Measurements from ENCODE around the gene GDE1.
"Not testable (repeated sequence)": the region's sequence is repeated elsewhere in the genome, so short reads cannot be mapped to it uniquely, and the experiment has no call there.

The GDE1 gene, protein sequence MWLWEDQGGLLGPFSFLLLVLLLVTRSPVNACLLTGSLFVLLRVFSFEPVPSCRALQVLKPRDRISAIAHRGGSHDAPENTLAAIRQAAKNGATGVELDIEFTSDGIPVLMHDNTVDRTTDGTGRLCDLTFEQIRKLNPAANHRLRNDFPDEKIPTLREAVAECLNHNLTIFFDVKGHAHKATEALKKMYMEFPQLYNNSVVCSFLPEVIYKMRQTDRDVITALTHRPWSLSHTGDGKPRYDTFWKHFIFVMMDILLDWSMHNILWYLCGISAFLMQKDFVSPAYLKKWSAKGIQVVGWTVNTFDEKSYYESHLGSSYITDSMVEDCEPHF

DNA sequence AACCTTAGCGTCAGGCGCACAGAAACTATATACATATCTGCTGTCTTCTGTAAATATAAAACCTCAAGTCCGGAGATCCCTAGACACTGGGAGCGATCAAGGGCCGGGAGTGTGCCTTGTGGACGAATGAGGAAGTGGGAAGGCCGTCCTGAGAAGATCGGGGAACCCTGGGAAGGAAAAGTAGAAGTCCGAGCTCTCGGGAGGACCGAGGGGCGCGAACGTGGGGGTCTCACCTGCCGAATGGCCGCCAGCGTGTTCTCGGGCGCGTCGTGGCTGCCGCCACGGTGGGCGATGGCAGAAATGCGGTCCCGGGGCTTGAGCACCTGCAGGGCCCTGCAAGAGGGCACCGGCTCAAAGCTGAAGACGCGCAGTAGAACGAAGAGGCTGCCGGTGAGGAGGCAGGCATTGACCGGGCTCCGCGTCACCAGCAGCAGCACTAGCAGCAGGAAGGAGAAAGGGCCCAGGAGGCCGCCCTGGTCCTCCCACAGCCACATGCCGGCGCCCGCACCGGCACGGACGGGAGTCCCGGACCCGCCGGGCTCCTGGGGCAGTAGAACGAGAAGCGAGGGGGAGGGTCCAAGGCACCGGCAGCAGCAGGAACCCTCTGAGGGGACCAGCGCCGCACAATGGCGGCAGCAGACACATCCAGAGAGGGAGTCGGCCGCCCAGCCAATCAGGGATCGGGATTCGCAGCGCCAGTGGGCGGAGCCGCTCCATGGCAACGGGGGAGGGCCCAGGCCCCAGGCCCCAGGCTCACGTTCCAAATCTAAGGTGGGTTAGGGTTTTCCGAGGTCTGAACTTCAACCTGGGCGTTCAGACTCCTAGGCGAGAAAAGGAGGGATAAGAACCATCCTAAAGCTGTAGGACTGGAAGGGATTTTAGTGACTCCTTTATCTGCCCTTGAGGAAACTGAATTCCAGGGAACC, at the start of gene GDE1:
TSS of gene GDE1 (minus strand) at position 628 of the 926 bp plus-strand sequence. CDS start at position 494, 134 bp downstream.
- DNase-seq, result peak; percentile 90 to 95

GRCh38 chr16:19567560-19567959, 45.7 kb upstream of the GDE1 start:
- DNase-seq, result no peak

DNA sequence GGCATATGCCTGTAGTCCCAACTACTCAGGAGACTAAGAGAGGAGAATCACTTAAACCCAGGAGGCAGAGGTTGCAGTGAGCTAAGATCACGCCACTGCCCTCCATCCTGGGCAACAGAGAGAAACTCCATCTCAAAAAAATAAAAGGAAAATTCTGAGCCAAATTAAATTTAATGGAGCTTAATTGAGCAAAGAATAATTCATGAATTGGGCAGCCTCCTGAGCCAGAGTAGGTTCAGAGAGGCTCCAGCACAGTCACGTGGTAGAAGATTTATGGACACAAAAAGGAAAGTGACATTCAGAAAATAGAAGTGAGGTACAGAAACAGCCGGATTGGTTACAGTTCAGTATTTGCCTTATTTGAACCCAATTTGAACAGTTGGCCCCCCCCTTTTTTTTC, 44.5 kb upstream of the GDE1 start:
- DNase-seq, result no peak

DNA sequence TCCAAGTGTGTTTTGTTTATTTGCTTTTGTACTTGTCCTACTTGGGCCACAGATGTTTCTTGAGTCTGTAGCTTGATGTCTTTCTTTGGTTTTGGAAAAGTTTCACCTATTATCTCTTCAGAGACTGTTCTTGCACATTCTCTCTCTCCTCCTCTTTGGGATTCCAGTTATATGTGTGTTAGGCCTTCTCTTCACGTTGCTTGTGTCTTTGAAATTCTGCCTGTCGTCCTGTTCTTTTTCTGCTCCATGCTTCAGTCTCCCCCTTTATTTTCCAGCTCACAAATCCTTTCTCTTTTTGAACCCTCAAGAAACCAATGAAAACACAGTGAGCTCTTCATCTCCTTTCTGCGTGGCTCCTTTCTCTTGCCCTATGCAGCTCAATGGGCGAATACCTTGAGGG, 41.5 kb upstream of the GDE1 start:
- DNase-seq, result no peak

GRCh38 chr16:19560078-19560477, 38.2 kb upstream of the GDE1 start:
- no peak for DNase-seq

- peak in 1 of 2 experiments; percentile 64 for DNase-seq
Measured at GRCh38 chr16:19559242-19559910, 37.5 kb upstream of the GDE1 start.

GRCh38 chr16:19555938-19556771, 34.3 kb upstream of the GDE1 start:
- peak in 1 of 2 experiments; percentile 26 for DNase-seq

- DNase-seq, result peak; percentile 98 to 99
Measured at GRCh38 chr16:19555186-19555937, 33.5 kb upstream of the GDE1 start, which contains the start of gene VPS35L. VPS35L (plus strand) TSS chr16:19555703; CDS start chr16:19555730, 27 bp downstream.

DNA sequence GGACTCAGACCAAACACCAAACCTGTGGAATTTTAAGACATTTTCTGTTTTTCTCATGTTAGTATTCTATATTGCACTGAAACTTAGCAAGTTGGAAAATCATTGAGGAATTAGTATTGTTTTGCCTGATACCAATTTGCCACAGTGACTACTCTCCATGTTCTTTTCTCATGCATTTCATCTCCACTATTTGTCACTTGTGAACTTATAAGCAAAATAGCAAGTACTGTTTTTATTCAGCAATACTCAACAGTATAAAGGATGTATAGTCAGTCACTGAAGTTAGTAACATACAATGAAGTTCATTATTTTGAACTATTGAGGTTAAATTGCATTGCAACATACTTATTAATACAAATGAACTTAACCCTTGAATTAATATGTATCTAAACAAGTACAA, 27.8 kb upstream of the GDE1 start:
- DNase-seq, result no peak

DNA sequence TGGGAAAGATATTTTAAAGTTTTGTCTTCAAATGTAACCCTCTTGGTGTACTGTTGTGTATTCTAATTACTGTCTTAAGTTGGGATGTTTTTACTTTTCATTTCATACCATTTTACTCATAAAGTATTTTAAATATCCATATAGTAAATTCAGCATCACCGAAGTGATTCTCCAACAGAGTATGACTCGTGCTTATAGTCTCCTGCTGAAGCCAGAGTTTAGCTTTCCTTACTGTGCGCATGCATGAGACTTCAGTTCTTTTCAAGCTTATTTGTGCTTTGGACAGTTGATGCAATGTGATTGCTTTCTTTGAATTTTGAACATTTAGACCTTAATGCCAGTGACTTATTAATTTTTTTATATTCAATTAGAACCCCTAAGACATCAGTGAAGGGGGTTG, 26.2 kb upstream of the GDE1 start:
- DNase-seq, result no peak

- not testable (repeated sequence) for DNase-seq
Measured at GRCh38 chr16:19543278-19543996, 21.5 kb upstream of the GDE1 start.

DNA sequence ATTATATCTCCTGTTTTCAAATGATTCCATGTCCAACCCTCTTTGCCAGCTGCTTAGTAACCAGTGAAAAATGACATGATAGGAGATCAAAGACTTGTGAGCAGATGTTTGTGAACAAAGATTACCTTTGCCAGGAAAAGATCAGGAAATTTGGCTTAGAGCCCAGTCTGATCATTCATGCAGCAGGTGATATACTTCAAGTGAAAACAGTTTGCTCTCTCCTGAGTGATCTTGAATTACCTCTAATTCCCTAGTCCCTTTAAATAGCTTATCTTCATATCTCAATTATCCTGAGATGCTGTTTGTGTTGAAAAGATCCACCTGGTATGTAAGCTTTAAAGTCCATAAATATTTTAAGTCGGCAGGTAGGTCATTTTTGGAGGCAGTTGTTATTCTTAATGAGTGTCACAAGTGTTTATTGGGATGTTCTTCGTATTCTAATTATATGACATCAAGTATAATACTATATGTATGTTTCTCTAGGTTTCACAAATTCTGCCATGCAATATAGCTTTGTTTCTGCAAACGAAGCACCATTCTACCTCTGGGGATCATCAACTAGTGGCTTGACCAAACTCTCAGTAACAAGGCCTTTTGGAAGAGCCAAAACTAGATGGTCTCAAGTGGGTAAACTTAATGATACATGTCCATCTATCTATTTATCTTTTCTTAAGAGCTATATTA, 20.4 kb upstream of the GDE1 start:
- peak; percentile 87 to 98 for DNase-seq

DNA sequence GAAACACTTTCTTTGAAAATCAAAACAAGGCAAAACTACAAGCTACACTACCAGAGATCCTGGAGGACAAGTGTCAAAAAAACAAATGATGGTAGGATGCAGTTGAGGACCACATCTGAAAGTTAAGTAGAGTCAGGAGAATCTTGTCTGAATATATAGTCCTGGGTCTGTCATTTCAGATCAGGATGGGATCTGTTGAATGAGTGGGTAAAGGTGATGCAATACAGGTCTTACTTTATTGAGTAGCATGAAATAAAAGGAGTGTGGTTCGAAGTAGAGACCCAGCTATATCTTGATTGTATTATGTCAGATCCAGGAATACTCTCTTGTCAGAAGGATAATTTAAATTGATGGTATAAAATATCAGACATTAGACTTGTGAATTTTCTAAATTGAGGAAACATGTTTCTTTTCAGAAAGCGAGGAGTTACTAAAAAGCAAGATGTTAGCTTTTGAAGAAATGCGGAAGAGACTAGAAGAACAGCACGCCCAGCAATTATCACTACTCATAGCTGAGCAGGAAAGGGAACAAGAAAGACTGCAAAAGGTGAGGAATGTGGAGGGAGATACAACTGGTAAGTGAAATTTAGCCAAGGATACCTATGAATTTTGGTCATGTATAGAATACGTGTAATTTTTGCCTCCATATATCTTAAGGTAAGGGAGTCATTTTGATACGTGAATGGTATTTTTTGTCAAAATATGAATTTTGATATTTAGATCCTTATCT, 18.5 kb upstream of the GDE1 start:
- DNase-seq, result no peak

DNA sequence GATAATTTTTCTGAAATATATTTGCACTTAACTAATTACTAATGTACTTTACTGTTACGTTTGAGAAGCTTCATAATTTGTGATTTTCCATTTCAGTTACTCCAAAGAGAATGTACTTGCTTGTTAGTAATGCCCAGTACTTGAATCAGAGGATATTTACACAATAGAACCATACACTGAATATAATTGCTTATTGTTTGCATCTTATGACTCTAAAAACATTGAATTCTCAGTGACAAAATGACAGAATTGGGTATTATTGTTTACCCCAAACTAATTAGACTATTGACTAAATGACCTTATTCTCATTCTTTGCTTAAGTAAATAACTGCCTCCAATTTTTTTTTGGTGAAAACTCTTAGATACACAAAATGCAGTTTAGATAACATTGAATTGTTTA, 10.7 kb upstream of the GDE1 start:
- no peak for DNase-seq

DNA sequence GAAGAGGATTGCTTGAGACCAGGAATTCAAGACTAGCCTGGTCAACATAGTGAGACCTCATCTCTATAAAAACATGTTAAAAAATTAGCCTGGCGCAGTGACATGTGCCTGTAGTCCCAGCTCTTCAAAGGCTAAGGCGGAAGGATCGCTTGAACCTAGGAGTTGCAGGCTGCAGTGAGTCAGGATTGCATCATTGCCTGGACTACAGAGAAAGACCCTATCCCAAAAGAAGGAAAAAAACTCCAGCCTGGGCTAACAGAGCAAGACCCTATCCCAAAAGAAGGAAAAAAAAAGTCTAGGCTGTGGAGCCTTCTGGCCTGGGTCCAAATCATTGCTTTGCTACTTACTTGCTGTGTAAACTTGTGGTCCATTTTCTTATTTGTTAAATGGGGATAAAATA, 6.8 kb upstream of the GDE1 start:
- DNase-seq, result no peak

DNA sequence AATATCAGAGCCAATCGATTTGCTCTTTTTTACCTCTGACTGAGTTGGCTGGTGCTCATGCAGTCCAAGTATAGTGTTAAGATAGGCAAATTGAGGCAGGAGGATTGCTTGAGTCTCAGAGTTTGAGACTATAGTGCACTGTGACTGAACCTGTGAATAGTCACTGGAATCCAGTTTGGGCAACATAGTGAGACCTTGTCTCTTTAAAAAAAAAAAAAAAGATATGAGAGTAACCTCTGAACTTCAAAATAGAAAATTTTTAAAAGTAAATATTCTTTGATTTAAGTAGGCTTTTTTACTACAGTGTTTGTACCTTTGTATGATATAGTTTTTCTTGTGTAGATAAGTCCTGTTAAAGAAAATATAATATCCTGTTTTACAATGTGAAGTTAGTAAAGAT, 5.3 kb upstream of the GDE1 start:
- no peak for DNase-seq

GRCh38 chr16:19525385-19525723, 3.5 kb upstream of the GDE1 start:
- DNase-seq, result no peak

- peak in 1 of 2 experiments; percentile 30 for DNase-seq
Measured at GRCh38 chr16:19524616-19525384, 2.9 kb upstream of the GDE1 start.

DNA sequence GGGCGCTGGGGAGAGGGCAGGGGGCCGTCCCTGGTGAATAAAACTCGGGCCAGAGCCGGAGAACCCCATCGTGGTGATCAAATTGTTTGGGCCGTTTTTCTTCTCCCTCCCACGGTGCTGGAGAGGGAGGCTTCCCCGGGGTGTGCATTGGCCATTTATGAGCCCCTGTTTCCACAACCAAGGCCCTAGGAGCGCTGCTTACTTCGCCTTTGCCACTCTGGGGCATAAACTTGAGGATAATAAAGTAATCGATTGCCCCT, 2.4 kb upstream of the GDE1 start:
- no peak for DNase-seq

Measured in NCI-H524 (cell line).